ENCODE data around the gene PTH1R. TPM values are rescaled to one million over a fixed set of nuclear protein-coding genes. Genes with fewer than 3 reads are reported as not detected.

Gene PTH1R
- polyA plus RNA-seq, 3 donors: not detected

GRCh38 chr3:46895204-46895660 lies 17.7 kb downstream of the PTH1R start:
- intact Hi-C loops (cut with micrococcal nuclease): loop anchor here (1.0 to 2.0 kb wide), 2 partner anchors 190 kb away; no protein-coding TSS in a partner anchor
- TF ChIP-seq CTCF (IDR thresholded peaks at IDR 0.05): peak; percentile 85
- H3K4me2 ChIP-seq (replicated peaks; ENCODE audit: extremely low read depth, low read length, poor library complexity, severe bottlenecking): no peak overlapping the region
- peaks cover 3 to 44% of the 10 kb centered on the region in 2 donors for H3K27me3 ChIP-seq (ENCODE audit: control insufficient read depth in 2 of 2, insufficient read depth in 2 of 2, low read length in 2 of 2)
- H2AFZ ChIP-seq (ENCODE audit: insufficient read depth, low read depth, low read length, poor library complexity, severe bottlenecking): no peak overlapping the region
- H3K27ac Mint-ChIP-seq: peak overlapping the region in 1 of 7 donors; percentile 19
- H4K20me1 ChIP-seq (ENCODE audit: insufficient read depth, low read length): no peaks in the 10 kb centered on the region
- H3K4me1 Mint-ChIP-seq: peaks cover 29% of the 10 kb centered on the region
- H3K27ac ChIP-seq (ENCODE audit: low read depth in 1 of 2, low read length in 2 of 2): no peak overlapping the region
- H3K9me3 ChIP-seq (replicated peaks in 1 of 2; ENCODE audit: control insufficient read depth in 1 of 2, insufficient read depth in 1 of 2, low read length in 2 of 2): no peaks in the 10 kb centered on the region
- H3K4me3 ChIP-seq (replicated peaks in 1 of 3; ENCODE audit: low read depth in 2 of 3, low read length in 3 of 3): no peak overlapping the region
- H3K79me2 ChIP-seq (ENCODE audit: insufficient read depth, low read length): no peaks in the 10 kb centered on the region
- 26% methylated on average over 5 of the region's 5 CpGs for WGBS (ENCODE audit: insufficient coverage)
- H3K4me3 Mint-ChIP-seq: no peak overlapping the region
- H3K36me3 ChIP-seq (replicated peaks in 1 of 2; ENCODE audit: control insufficient read depth in 1 of 2, insufficient read depth in 2 of 2, low read length in 2 of 2): no peaks in the 10 kb centered on the region
- peaks cover 13 to 14% of the 10 kb centered on the region in 2 donors for H3K4me1 ChIP-seq (ENCODE audit: control insufficient read depth in 1 of 2, insufficient read depth in 2 of 2, low read length in 2 of 2)
- peaks cover 0 to 4% (median 0%) of the 10 kb centered on the region in 7 donors for H3K9me3 Mint-ChIP-seq
- DNase-seq: peak; percentile 47 to 60 (median 54)
- peaks cover 37 to 86% (median 54%) of the 10 kb centered on the region in 3 donors for H3K27me3 Mint-ChIP-seq (ENCODE audit: low read depth in 3 of 3)
- H3K36me3 Mint-ChIP-seq: no peaks in the 10 kb centered on the region
- H3K9ac ChIP-seq (ENCODE audit: insufficient read depth, low read length, poor library complexity, severe bottlenecking): no peak overlapping the region

GRCh38 chr3:46895761-46896160 lies 18.2 kb downstream of the PTH1R start:
- Mint-ChIP-seq H3K4me1 (peaks cover 29% of the 10 kb centered on the region), H3K9me3 (peaks cover 0 to 4% (median 0%) of the 10 kb centered on the region in 7 donors), H3K27ac (peak overlapping the region in 2 of 7 donors; percentile 19 to 26), H3K27me3 (ENCODE audit: low read depth in 3 of 3) (peaks cover 36 to 81% (median 52%) of the 10 kb centered on the region in 3 donors), H3K4me3 (no peak overlapping the region), H3K36me3 (no peaks in the 10 kb centered on the region)
- peaks cover 13 to 14% of the 10 kb centered on the region in 2 donors for H3K4me1 ChIP-seq (ENCODE audit: control insufficient read depth in 1 of 2, insufficient read depth in 2 of 2, low read length in 2 of 2)
- no peak for TF ChIP-seq CTCF (IDR thresholded peaks at IDR 0.05)
- H3K9ac ChIP-seq (ENCODE audit: insufficient read depth, low read length, poor library complexity, severe bottlenecking): no peak overlapping the region
- H3K36me3 ChIP-seq (replicated peaks in 1 of 2; ENCODE audit: control insufficient read depth in 1 of 2, insufficient read depth in 2 of 2, low read length in 2 of 2): no peaks in the 10 kb centered on the region
- H2AFZ ChIP-seq (ENCODE audit: insufficient read depth, low read depth, low read length, poor library complexity, severe bottlenecking): no peak overlapping the region
- H3K27me3 ChIP-seq (ENCODE audit: control insufficient read depth in 2 of 2, insufficient read depth in 2 of 2, low read length in 2 of 2): peaks cover 3 to 44% of the 10 kb centered on the region in 2 donors
- intact Hi-C loops (cut with micrococcal nuclease): loop anchor here (1.0 to 2.0 kb wide), 2 partner anchors 190 to 191 kb away; no protein-coding TSS in a partner anchor
- no peak overlapping the region for H3K4me2 ChIP-seq (replicated peaks; ENCODE audit: extremely low read depth, low read length, poor library complexity, severe bottlenecking)
- 95% methylated on average over 3 of the region's 4 CpGs for WGBS (ENCODE audit: insufficient coverage)
- H3K27ac ChIP-seq (ENCODE audit: low read depth in 1 of 2, low read length in 2 of 2): no peak overlapping the region
- no peak for DNase-seq
- H3K79me2 ChIP-seq (ENCODE audit: insufficient read depth, low read length): no peaks in the 10 kb centered on the region
- no peaks in the 10 kb centered on the region for H4K20me1 ChIP-seq (ENCODE audit: insufficient read depth, low read length)
- H3K9me3 ChIP-seq (replicated peaks in 1 of 2; ENCODE audit: control insufficient read depth in 1 of 2, insufficient read depth in 1 of 2, low read length in 2 of 2): no peaks in the 10 kb centered on the region
- no peak overlapping the region for H3K4me3 ChIP-seq (replicated peaks in 1 of 3; ENCODE audit: low read depth in 2 of 3, low read length in 3 of 3)
